Gastroesophageal sphincter (tissue), 4 donors: ENCODE data around the gene CADM1. TPM values are rescaled to one million over a fixed set of nuclear protein-coding genes. Genes with fewer than 3 reads are reported as not detected.

ENCODE experiments used
- ATAC-seq: fragments of 150-250 bp; one replicate; pipeline ENCODE4 v1.9.1; 2016; ENCODE audit warnings: mild to moderate bottlenecking, moderate library complexity
- H3K27ac ChIP-seq, 4 donors: fragments of 200-600 bp; sonication (generic) in 3 of 4; 1 replicate in 3 of 4; 2 replicates in 1 of 4; pipeline ENCODE4 v1.5.1; 2016 to 2019
- H3K27me3 ChIP-seq: fragments of 200-600 bp; sonication (generic); one replicate; pipeline ENCODE4 v1.5.1; 2019
- H3K36me3 ChIP-seq, 2 donors: fragments of 200-600 bp; sonication (generic); one replicate each; pipeline ENCODE4 v1.5.1; 2019; ENCODE audit warnings: control low read depth in 1 of 2
- H3K4me1 ChIP-seq, 3 donors: fragments of 200-600 bp; sonication (generic); 1 replicate in 2 of 3; 2 replicates in 1 of 3; pipeline ENCODE4 v1.5.1; 2016 to 2019; ENCODE audit warnings: control low read depth in 2 of 3
- H3K4me3 ChIP-seq, 2 donors: fragments of 200-600 bp; sonication (generic); one replicate each; pipeline ENCODE4 v1.5.1; 2019; ENCODE audit warnings: mild to moderate bottlenecking in 1 of 2, moderate library complexity in 1 of 2
- H3K9me3 ChIP-seq, 3 donors: fragments of 200-600 bp; sonication (generic); one replicate each; pipeline ENCODE4 v1.5.1; 2017 to 2019; ENCODE audit warnings: control low read depth in 2 of 3
- EP300 ChIP-seq: sonication (generic); formaldehyde crosslinking; IDR thresholded peaks from one replicate; pipeline ENCODE4 v1.6.1; 2017; ENCODE audit warnings: antibody characterized with exemption, mild to moderate bottlenecking
- POLR2A ChIP-seq, 2 donors: fragments of 450-650 bp; IDR thresholded peaks; one replicate each; pipeline ENCODE4 v1.6.1; 2017; ENCODE audit warnings: antibody characterized with exemption in 2 of 2, mild to moderate bottlenecking in 2 of 2, moderate library complexity in 1 of 2
- POLR2AphosphoS5 ChIP-seq: sonication (generic); formaldehyde crosslinking; IDR thresholded peaks from one replicate; pipeline ENCODE4 v1.6.1; 2017; ENCODE audit warnings: antibody characterized with exemption
- WGBS, 2 donors: methylation state at CpG; one replicate each; pipeline ENCODE4 v1.1.5; 2018; ENCODE audit warnings: low coverage in 1 of 2; 5-methylcytosine and 5-hydroxymethylcytosine counted together
- total RNA-seq, 4 donors: library from RNA; depleted of rRNA; stranded (reverse); fragments of >200 nt; gene quantifications; one replicate each; pipeline ENCODE4 v1.1.0, GENCODE V29; 2016
- TF ChIP-seq, protein P1 (sequence below), 4 experiments: fragments of 200-600 bp in 2 of 4; fragments of 450-650 bp in 2 of 4; sonication (generic) in 1 of 4; IDR thresholded peaks; one replicate each; pipeline ENCODE4 v1.5.1; 2017 to 2019; ENCODE audit warnings: antibody characterized with exemption in 4 of 4, mild to moderate bottlenecking in 2 of 4, moderate library complexity in 2 of 4

Gene CADM1
- total RNA-seq, 4 donors from 2014 or later = 10.4 to 23.5 (median 17.1) TPM

DNA sequence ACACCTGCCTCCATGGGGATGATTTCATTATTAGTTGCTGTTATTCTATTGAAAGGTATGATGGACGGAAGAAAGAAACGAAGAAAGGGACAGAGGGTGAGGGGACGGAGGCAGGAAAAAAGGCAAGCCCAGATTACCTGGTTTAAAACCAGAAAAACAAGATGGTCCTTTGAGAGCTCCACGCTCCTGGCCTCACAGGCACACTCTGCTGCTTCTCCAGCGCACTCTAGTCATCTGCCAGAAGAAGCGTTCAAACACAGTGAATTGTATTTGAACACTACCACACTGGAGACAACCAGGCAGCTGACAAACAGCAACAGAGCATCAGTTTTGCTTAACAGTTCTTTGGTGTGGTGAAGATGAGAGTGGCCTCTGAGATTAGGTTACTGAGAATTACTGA lies 216.9 kb downstream of the CADM1 start:
- TF ChIP-seq POLR2AphosphoS5 = no peak
- no peak for TF ChIP-seq POLR2A (IDR thresholded peaks at IDR 0.05)
- TF ChIP-seq, protein P1, sequence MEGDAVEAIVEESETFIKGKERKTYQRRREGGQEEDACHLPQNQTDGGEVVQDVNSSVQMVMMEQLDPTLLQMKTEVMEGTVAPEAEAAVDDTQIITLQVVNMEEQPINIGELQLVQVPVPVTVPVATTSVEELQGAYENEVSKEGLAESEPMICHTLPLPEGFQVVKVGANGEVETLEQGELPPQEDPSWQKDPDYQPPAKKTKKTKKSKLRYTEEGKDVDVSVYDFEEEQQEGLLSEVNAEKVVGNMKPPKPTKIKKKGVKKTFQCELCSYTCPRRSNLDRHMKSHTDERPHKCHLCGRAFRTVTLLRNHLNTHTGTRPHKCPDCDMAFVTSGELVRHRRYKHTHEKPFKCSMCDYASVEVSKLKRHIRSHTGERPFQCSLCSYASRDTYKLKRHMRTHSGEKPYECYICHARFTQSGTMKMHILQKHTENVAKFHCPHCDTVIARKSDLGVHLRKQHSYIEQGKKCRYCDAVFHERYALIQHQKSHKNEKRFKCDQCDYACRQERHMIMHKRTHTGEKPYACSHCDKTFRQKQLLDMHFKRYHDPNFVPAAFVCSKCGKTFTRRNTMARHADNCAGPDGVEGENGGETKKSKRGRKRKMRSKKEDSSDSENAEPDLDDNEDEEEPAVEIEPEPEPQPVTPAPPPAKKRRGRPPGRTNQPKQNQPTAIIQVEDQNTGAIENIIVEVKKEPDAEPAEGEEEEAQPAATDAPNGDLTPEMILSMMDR (IDR thresholded peaks at IDR 0.05) = no peak
- Histone ChIP-seq H3K27me3 (no peaks in the 10 kb centered on the region), H3K9me3 (no peaks in the 10 kb centered on the region), H3K27ac (no peak overlapping the region), H3K4me3 (no peak overlapping the region), H3K4me1 (no peaks in the 10 kb centered on the region), H3K36me3 (no peaks in the 10 kb centered on the region)
- no peak for ATAC-seq
- 92% methylated on average over 3 of the region's 6 CpGs; no CpG with 5 or more reads in 1 of the 2 donors for WGBS, 2 donors

DNA sequence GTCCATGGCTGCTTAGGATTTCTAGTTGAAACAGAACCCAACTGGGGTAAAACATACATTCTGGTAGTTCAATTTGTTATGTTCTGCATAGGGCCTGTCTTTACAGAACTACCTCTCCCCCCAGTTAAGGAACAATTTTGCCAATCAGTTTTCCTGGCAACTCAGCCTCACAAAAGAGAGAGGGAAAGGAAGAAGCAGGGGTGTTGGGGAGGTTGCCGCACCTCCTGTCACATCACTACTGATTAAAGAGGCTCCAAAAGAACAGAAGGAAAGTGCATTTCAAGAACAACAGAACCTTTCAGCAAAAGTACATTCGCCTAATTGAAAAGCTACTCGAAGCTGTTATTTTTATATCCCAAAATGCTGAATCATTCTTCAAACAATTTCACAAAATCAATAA lies 217.6 kb downstream of the CADM1 start:
- ATAC-seq = no peak
- Histone ChIP-seq H3K27ac (no peak overlapping the region), H3K4me1 (no peaks in the 10 kb centered on the region), H3K27me3 (no peaks in the 10 kb centered on the region), H3K9me3 (no peaks in the 10 kb centered on the region), H3K4me3 (no peak overlapping the region), H3K36me3 (no peaks in the 10 kb centered on the region)
- 59 to 100% methylated on average over 2 to 3 of the region's 3 CpGs for WGBS, 2 donors
- TF ChIP-seq EP300 = no peak
- TF ChIP-seq, protein P1 (IDR thresholded peaks at IDR 0.05) = no peak
- no peak for TF ChIP-seq POLR2AphosphoS5
- no peak for TF ChIP-seq POLR2A (IDR thresholded peaks at IDR 0.05)

DNA sequence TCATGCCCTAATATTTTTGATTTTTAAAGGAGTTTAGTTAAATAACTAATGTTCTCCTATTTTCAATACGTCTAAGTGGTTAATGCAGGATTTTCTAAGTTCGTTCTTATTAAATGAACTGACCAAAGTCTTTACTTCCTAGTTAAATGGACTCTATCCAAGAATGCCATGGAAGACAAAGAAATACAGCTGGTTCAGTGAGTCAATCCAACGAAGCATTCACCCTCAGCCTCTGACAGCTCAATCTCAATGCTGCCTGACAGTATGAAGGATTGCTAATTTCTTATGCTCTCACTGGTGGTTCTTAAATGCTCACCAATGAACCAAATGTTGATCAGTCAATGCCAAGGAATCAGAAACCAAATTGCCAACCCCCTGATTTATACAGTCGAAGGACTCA lies 219.4 kb downstream of the CADM1 start:
- H3K4me3 ChIP-seq = no peak overlapping the region
- H3K4me1 ChIP-seq = no peaks in the 10 kb centered on the region
- H3K9me3 ChIP-seq = no peaks in the 10 kb centered on the region
- TF ChIP-seq POLR2AphosphoS5 (no peak), EP300 (no peak), POLR2A (IDR thresholded peaks at IDR 0.05) (no peak)
- TF ChIP-seq, protein P1 (IDR thresholded peaks at IDR 0.05) = no peak
- no peak overlapping the region for H3K27ac ChIP-seq
- no peaks in the 10 kb centered on the region for H3K27me3 ChIP-seq
- 61 to 79% methylated on average over 4 of the region's 4 CpGs for WGBS, 2 donors
- ATAC-seq = no peak
- H3K36me3 ChIP-seq = no peaks in the 10 kb centered on the region

DNA sequence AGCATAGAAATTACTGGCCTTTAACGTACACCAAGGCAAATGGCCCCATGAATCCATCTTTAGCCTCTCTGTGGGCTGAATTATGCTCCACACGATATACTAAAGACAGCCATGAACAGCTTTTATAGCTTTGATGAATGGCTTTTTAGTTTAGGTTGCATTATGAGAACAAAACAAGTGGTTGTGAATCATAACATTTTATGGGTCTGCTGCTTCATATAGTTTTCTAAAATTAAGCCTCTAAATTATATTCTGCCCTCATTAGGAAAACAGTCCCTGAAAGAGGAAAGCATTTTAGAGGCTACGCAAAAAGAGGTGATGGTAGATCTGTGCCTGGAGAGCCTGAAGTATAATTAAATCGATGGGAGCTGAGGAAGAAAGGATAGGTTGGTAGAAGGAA lies 221.3 kb downstream of the CADM1 start:
- no peak for ATAC-seq
- WGBS, 2 donors = 86 to 91% methylated on average over 4 of the region's 4 CpGs
- Histone ChIP-seq H3K36me3 (no peaks in the 10 kb centered on the region), H3K9me3 (no peaks in the 10 kb centered on the region), H3K4me3 (no peak overlapping the region), H3K4me1 (no peaks in the 10 kb centered on the region), H3K27me3 (no peaks in the 10 kb centered on the region), H3K27ac (no peak overlapping the region)
- TF ChIP-seq POLR2AphosphoS5 = no peak
- TF ChIP-seq POLR2A (IDR thresholded peaks at IDR 0.05) = no peak
- TF ChIP-seq, protein P1 (IDR thresholded peaks at IDR 0.05) = no peak

DNA sequence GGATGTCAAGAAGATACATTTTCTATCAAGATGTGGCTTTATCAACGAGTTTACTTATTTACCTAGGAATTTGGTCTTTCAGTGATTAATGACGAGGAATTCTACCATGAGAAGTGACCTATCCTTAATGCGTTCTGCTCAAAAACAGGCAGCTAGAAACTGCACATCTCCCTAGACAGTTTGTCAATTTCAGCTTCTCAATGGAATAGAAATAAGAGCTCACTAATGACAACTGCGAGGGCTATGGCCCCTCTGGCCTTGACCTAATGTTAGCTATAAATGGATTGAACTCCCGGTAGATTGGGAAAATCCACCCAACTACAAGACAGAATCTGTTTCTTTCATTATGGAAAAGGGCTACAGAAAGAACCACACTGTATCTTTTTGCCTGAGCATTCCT lies 223.4 kb downstream of the CADM1 start:
- no peak overlapping the region for H3K4me3 ChIP-seq
- no peaks in the 10 kb centered on the region for H3K4me1 ChIP-seq
- no peaks in the 10 kb centered on the region for H3K27me3 ChIP-seq
- H3K9me3 ChIP-seq = no peaks in the 10 kb centered on the region
- no peak for ATAC-seq
- H3K27ac ChIP-seq = no peak overlapping the region
- TF ChIP-seq EP300 (no peak), POLR2AphosphoS5 (no peak), POLR2A (IDR thresholded peaks at IDR 0.05) (no peak)
- TF ChIP-seq, protein P1 (IDR thresholded peaks at IDR 0.05) = no peak
- no peaks in the 10 kb centered on the region for H3K36me3 ChIP-seq
- WGBS, 2 donors = 44 to 77% methylated on average over 4 to 5 of the region's 5 CpGs
